Astrocyte of the hippocampus (primary cell): Measurements from ENCODE around the gene CA10.
A peak's percentile ranks its signal among the peaks of the same experiment; 100 is the strongest.

Experiments
- DNase-seq: peaks from one replicate; pipeline ENCODE4 v3.0.0; 2011; ENCODE audit warnings: low read depth, low spot score

CA10 gene

DNA sequence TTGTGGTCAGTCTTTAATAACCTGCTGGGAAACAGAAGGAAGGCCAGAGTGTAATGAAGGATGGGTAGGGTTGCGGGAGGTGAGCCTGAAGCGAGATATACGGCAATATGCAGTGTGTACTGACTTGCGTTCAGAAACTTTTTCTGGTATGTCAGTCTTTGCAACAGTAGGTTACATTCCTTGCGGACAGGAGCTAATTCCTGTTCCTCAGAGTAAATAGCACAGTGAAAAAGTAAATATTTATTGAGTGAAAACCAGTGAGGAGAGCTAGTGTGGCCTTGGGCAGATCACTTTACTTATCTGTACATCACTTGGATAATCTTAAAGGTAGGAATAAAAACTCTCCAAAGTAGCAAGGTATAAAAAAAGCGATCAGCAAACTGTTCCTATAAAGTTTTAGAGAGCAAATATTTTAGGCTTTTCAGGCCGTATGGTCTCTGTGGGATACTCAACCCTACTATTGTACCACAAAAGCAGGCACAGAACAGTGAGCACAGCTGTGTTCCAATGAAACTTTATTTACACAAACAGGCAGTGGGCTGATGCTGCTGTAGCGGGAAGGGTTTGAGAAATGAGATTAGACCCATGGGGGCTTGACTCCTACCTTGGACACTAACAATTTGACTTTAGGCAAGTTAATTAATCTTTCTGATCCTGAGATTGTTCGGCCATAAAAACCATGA, 550.1 kb downstream of the CA10 start:
- no peak for DNase-seq

- no peak for DNase-seq
Measured at GRCh38 chr17:51607512-51607911, 551.0 kb downstream of the CA10 start.

GRCh38 chr17:51604299-51605020, 554.1 kb downstream of the CA10 start:
- DNase-seq: no peak

DNA sequence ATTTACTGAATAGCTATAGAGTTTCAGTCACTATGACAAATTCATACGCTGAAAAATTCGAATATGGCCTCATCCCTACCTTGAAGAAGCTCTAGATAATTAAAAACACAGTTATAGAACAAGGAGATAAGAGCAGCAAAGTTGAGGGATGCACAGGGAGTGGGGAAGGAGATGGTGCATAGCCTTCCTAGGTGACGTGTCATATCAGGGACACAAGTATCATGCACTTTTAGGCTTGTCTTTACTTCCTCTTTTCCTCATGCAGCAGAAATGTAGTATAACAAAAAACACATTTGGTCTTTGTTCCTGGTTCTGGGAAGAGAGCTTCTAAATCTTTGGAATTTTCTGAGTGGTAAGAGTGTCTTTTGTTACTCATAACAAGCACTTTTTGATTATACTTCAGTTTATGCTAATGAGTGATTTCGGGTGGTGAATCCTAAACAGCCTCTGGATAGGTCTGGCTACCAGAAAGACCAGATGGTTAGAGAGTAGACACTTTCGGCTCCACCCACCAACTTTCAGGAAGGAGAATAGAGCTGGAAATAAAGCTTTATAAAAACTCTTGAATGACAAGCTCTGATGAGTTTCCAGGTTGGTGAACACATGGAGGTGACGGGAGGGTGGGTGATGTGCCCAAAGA, 556.8 kb downstream of the CA10 start:
- DNase-seq: no peak

GRCh38 chr17:51598824-51599223, 559.7 kb downstream of the CA10 start:
- no peak for DNase-seq

- no peak for DNase-seq
Measured at GRCh38 chr17:51597345-51597744, 561.2 kb downstream of the CA10 start.

DNA sequence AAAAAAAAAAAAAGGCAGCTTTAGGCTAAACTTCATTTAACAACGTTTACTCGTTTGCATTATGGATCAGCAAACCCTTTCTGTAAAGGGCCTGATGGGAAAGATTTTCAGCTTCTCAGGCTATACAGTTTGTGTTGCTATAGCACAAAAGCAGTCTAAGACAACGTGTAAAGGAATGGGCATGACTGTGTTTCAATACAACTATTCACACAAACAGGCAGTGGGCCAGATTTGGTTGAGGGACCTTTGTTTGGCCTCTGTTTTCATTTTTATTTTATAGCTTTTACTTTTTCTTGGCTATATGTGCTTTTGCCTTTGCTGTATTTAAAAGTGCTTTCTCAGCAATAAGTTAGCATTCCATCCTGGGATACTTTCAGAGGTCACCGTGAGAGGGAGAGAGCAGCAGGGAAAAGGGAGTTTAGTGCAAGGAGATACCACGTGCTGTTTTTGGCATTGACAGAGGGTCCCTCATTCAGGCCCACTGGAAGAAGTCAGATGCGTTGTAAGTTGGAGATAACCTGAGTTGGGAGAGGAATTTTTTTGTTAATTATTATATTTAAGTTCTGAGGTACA, 562.6 kb downstream of the CA10 start:
- DNase-seq: no peak

DNA sequence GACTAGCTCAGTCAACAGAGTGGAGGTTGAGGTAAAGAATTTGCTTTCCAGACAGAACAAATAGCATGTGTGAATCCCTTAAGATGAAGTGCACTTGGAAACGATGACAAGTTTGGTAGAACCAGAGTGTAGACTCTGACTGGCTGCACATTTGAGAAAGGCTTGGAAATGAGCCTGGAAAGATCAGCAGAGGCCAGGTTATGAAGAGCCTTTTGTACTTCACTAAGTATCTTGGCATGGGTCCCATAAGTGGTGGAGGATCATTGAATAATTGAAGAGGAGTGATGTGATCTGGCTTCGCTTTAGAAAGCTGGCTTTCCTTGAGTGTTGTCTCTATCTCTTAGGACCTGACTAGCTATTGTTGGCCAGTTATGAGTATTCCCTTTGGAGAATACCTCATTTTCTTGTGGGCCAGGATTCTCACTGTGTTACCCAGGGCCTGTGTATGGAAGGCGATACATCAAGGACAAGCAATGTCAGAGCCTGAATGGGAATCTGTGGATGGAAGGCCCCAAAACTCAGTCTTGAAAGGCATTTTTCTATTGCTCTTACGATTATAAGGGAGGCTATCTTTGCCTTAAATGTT, 568.4 kb downstream of the CA10 start:
- DNase-seq: peak; percentile 21

- DNase-seq: no peak
Measured at GRCh38 chr17:51588063-51588462, 570.5 kb downstream of the CA10 start.

- no peak for DNase-seq
Measured at GRCh38 chr17:51587516-51587915, 571.0 kb downstream of the CA10 start.

- DNase-seq: peak; percentile 42
Measured at GRCh38 chr17:51585514-51586104, 572.9 kb downstream of the CA10 start.

GRCh38 chr17:51580869-51581268, 577.6 kb downstream of the CA10 start:
- no peak for DNase-seq
